GM19372 (cell line): ENCODE results near the gene SLC25A36.
"Not testable (repeated sequence)": the region's sequence is repeated elsewhere in the genome, so short reads cannot be mapped to it uniquely, and the experiment has no call there.

Experiments
- ATAC-seq: cut with Tn5 transposase; IDR thresholded peaks from one replicate; pipeline ENCODE4 v1.9.1; 2021; ENCODE audit warnings: mild to moderate bottlenecking, low read depth, moderate library complexity; ENCODE audit not compliant: unreplicated experiment

SLC25A36 gene

DNA sequence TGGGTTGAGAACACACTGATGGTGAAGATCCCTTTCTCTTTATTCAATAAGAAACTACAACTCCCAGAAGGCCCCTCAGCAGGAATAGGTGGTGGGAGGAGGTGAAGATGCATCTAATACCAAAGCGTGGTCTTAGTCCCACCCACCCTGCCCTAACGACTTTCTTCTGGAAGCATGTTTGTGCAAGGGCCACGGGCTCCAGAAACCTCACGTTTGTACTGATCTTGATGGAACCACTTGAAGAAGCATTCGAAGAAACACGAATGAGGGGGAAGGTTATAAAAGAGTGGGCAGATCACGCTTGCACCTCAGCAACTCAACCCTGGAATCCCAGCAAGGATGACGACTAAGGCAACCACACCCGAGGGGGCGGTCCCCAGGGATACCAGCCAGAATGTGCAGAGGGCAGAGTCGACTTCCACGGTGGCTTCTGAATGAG lies 10.6 kb upstream of the SLC25A36 start:
- ATAC-seq, result no peak

DNA sequence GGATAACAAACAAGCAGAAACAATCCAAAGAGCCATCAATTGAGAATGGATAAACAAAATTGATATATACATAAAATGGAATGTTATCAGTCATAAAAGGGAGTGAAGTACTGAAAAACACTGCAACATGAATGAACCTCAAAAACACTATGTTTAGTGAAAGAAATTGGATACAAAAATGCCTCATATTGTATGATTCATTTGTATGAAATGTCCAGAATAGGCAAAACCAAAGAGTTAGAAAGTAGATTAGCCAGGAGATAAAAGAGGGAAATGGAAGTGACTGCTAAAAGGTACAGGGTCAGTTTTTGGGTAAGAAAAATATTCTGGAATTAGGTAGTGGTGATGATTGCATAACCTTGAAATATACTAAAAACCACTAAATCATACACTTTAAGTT lies 9.8 kb upstream of the SLC25A36 start:
- ATAC-seq, result no peak

DNA sequence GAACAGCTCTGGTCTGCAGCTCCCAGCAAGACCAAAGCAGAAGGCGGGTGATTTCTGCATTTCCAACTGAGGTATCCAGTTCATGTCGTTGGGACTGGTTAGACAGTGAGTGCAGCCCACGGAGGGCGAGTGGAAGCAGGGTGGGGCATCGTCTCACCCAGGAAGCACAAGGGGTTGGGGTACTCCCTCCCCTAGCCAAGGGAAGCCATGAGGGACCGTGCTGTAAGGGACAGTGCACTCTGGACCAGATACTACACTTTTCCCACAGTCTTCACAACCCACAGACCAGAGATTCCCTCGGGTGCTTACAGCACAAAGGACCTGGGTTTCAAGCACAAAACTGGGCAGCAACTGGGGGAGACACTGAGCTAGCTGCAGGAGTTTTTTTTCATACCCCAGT lies 8.5 kb upstream of the SLC25A36 start:
- ATAC-seq, result no peak

DNA sequence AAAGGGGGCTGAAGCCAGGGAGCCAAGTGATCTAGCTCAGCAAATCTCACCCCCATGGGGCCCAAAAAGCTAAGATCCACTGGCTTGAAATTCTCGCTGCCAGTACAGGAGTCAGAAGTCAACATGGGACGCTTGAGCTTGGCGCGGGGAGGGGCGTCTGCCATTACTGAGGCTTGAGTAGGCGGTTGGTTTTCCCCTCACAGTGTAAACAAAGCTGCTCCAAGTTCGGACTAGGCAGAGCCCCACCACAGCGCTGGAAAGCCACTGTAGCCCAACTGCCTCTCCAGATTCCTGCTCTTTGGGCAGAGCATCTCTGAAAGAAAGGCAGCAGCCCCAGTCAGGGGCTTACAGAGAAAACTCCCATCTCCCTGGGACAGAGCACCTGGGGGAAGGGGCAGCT lies 8.1 kb upstream of the SLC25A36 start:
- ATAC-seq, result no peak

DNA sequence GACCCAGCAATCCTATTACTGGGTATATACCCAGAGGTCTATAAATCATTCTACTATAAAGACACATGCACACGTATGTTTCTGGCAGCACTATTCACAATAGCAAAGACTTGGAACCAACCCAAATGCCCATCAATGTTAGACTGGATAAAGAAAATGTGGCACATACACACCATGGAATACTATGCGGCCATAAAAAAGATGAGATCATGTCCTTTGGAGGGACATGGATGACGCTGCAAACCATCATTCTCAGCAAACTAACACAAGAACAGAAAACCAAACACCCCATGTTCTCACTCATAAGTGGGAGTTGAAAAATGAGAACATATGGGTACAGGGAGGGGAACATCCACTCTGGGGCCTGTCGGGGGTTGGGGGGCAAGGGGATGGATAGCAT lies 2.3 kb upstream of the SLC25A36 start:
- not testable (repeated sequence) for ATAC-seq

DNA sequence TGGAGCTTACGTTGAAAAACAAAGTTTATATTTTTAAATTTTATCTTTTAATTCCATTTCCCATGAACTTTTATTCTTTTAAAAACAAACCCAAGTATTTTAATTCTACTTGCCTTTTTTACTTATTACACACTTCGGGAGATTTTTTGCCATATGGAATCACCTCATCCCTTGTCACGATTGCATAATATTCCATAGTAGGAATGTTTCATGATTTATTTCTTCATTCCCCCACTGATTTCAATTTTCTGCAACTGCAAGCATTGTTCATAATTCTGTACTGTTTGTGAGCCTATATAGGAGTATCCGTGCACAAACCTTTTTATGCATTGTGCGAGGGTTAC lies 574 bp upstream of the SLC25A36 start:
- ATAC-seq, result no peak

DNA sequence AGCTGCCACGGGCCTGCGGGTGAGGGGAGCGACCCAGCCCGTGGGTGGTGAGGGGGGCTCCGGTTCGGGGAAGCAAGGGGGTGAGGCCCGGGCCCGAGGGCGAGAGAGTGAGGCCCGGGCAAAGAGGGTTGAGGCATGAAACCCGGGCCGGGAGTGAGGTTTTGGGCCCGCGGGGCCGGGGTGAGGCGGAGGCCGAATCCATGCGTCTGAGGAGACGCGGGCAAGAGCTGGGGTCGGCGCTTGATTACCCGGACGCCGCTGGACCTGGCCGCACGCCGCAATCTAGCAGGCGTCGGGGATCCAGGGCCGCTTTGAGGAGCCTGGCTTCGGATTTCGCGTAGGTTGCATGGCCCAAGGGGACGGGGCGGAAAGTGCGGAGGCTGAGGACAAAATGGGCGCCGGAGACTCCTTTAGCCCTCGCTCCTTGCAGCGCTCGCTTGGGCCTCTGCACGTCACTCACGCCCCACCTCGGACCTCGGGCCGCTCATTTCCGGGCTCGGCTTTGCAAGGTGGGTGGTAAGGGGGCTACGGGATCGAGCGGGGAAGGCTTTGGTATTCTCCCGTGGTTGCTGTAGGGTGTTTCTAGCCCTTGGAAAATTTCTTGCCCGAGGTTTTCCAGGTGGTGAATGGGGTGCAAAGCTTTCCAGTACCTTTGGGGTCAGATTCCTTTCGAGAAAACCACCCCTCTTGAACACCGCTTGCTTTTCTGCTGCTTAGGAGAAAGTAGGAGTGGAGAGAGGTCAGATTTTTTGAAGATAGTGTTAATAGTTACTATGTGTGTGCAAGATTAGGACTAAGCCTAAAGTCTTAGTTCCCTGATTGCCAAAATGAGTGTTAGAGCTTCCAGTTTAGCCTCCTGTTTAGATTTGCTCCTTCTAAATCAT lies 827 bp downstream of the SLC25A36 start:
- ATAC-seq, result peak; percentile 36

DNA sequence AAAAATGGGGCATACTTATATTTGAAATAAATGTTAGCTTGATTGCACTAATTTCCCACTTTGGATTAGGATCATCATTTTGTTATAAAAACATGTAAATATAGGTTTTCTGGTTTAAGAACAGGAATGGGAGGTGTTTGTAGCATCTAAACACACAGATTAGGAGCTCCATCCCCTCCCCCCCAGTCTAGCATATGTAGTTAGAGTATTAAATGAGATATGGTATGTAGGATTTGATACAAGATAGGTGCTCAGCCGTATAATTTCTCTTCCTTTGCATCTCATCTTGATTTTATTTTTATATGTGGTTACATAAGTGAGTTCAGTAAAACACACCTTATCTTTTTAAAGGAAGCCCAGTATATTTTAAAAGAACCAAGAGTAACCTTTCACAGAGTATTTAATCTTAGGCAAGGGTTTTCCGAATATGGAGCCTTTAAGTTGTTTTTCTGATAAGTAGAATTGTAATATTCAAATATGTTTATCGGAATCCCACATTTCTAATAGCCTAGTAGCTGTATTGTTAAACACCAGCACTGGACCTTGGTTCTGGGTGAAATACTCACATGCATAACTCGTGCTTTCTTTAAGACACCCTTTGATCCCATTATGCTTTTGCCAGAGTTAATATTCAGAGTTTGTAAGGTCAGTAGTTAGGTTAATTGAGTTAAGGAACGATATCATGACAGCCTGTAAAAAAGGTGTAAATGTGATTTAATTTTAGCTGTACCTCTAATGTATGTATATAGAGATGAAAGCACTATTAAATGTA lies 2.3 kb downstream of the SLC25A36 start:
- ATAC-seq, result no peak

DNA sequence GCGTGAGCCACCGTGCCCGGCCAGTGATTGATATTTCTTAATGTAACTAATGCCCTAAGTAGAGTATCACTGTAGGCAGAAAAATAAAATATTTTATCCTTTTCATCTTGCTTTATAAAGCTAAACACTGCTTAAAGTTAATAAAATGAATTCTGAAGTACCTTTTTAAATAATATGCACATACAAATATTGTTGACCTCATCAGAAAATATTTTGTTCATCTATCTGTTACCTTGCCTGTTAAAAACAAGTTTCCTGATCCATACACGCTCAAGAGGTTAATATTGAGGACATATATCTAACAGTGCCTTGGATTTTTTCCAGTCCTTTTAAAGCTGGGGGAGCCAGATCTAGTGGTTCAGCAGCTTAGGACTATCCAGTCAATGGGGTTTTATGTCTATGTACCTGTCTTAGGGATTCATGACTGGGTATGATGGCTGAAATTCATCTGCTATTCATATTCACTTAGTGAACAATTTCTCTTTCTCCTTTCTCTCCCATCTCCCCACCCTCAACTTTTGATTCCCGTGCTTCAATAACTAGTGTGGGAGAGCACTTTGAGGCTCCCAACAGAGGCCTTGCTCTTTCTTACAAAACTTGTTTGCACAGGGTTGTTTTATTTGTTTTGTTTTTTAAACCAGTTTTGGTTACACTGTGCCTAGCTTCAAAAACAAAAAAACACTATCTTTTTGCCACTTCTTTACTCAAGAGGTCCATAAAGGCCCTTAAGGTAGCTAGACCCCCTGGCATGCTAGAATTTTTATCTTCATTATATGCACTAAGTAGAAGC lies 7.0 kb downstream of the SLC25A36 start:
- no peak for ATAC-seq

DNA sequence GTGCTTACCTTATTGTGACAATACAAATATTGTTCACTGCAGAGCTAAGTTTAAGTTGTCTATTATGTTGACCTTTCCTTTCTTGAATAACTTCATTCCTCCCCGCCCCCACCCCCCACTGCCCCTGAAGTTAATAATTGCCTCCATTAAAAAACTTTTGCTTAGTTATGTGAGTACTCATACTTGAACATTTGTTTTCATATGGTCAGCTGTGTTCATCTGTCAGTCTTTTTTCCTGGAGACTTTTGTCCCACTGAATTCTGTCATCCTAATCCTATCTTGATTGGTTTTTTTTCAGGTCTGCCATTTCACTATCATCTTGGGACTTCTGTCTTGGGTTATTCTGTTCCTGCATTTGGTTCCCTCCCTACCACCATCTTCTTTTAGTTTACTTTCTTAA lies 8.5 kb downstream of the SLC25A36 start:
- no peak for ATAC-seq

DNA sequence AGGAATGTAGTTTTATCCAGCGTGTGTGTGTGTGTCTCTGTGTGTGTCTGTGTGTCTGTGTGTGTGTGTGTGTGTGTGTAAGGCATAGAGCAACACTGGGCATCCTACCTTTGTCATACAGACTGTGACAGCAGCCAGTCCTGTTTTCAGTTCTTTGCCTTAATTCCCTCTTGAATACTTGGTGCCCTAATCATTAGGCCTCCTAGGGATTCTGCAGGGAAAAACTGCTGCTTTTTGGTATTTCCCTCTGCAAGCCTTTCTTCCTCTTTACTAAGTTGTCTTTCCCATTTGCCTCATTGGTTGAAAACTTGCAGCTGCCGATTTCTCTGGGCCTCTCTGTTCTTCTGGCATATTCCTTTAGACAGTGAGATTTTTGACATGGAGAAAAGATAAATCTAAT lies 9.2 kb downstream of the SLC25A36 start:
- ATAC-seq, result no peak

DNA sequence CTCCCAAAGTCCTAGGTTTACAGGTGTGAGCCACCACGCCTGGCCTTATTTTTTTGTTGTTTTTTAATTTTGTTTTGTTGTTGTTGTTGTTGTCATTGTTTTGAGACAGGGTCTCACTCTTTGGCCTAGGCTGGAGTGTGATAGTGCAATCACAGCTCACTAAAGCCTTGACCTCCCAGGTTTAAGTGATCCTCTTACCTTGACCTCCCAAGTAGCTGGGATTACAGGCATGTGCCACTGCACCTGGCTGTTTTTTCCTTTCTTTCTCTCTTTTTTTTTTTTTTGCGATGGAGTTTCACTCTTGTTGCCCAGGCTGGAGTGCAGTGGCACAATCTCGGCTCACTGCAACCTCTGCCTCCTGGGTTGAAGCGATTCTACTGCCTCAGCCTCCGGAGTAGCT lies 10.1 kb downstream of the SLC25A36 start:
- not testable (repeated sequence) for ATAC-seq

DNA sequence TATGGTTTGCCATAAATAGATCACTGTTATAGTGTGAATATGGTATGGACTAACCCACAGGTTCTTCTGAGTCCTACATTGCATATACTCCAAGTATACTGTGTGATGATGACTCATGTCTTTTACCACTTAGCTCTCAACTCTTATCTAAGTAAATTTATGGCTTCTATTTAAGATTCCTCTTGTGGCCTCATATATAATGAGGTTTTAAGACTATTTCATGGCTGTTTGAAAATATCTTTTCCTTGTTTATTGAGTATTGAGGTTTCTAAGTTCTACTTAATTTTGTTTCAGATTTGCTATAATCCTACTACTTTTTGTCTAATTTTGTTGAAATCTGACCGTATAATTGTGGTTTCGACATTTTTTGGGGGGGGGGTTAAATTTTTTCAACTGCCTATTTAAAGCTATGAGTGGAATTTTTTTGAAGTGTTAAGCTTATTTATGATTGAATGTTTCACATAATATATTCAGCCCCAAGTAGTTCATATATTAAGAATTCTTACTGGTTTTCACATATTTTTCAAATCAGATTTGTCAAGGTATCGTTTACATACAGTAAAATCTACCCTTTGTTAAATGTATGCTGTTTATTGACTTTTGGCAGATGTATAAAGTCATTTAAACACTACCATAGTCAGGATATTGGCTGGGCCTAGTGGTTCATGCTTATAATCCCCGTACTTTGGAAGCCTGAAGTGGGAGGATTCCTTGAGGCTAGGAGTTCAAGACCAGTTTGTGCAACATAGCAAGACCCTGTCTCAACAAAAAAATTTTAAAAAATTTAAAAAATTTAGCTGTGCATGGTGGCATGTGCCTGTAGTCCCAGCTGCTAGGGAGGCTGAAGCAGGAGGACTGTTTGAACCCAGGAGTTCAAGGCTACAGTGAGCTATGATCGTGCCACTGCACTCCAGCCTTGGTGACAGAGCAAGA lies 11.7 kb downstream of the SLC25A36 start:
- ATAC-seq, result no peak

DNA sequence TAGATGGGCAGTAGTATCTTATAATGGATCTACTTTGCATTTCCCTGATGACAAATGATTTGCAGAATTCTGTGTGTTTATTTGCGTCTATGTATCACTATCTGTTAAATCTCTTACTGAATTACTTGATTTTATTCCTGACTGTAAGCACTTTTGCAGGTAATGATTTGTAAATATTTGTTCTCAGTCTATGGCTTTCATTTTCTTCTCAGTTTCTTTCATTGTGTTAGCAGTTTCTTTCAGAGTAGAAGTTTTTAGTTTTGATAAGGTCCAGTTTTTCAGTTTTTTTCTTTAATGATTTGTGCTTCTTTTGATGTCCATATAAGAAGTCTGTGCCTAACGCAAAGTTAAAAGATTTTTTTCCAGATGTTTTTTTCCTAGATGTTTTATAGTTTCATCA lies 12.9 kb downstream of the SLC25A36 start:
- ATAC-seq, result no peak

DNA sequence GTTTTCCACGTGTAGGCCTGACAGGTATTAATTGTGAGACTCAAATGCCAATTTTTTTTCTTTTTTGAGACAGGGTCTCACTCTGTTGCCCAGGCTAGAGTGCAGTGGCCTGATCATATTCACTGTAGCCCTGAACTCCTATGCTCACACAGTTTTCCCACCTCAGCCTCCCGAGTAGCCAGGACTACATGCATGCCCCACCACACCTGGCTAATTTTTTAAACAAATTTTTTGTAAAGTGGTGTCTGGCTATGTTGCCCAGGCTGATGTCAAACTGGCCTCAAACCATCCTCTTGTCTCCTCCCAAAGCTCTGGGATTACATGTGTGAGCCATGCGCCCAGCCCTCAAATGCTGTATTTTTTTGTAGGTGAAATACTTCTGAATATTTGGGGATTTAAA lies 14.0 kb downstream of the SLC25A36 start:
- ATAC-seq, result no peak

DNA sequence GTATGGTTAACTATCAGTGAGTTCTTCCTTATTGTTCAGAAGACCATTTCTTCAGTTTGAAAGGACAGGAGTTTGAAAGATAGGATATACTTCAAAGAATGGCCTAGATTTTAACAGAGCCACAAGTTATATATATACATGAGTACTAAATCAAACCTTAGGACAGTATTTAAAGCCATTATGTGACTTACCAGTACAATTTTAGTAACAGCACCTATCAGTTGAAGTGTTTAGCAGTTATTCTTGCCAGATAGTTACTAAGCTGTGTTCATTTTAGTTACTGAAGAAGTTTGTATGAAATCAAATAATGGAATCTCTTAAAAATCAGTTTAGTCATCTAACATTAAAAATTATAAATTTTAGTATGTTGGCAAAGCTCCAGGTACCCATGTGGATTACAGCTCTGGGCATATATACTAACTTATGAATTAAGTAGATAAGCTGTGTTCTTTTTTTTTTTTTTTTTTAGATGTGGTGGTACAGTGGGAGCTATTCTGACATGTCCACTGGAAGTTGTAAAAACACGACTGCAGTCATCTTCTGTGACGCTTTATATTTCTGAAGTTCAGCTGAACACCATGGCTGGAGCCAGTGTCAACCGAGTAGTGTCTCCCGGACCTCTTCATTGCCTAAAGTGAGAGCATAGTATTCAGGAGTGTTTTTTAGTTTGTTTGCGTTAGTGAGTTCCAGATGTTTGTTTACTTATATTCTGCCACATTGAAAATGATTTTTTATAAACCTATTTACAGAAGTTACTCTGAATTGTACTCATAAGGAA lies 14.6 kb downstream of the SLC25A36 start:
- ATAC-seq, result no peak

DNA sequence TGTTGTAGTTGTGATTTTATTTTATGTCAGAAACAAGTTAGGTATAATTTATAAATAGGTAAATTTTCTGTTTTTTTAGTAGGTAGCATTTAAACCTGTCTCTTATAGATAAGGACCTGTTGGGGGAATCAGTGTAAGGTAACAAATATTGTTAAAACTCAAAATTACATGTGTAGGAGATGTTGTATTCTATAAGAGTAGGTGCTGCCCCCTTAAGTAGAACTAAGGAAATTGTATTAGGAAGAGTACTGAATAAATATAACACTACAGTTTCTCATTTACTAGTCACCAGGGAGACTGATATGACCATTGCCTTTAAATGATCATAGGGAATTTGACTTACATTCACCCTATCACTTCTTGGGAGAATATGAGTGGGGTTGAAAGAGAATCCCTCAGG lies 31.2 kb downstream of the SLC25A36 start:
- ATAC-seq, result no peak

DNA sequence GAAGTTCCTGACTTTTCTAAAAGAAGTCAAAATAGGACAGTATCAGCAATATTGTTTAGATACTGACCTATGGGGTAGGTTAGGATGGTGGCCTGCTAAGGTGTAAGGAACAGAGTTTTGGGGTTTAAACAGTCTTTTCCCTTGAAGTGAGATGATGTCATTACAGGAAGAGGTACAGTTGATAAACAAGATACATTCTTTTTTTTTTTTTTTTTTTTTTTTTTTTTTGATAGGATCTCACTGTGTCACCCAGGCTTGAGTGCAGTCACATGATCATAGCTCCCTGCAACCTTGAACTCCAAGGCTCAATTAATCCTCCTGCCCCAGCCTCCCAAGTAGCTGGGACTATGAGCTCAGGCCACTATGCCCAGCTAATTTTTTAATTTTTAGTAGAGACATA lies 33.3 kb downstream of the SLC25A36 start:
- ATAC-seq, result no peak

DNA sequence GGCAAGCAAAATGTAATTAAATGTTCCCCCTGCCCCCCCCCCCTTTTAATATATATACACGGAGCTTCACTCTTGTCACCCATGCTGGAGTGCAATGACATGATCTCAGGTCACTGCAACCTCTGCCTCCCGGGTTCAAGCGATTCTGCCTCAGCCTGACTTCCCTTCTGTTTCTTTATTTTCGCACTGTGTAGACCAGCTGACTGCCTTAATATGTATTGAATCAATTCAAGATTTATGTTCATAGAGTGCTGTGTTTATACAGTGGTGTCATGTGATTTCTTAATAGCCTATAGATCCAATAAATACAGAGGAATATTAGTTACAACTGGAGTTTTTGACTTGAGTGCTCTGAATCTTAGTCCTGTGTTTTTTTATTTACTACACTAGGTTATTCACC lies 39.0 kb downstream of the SLC25A36 start:
- ATAC-seq, result no peak
